ENCODE measurements around the gene ZFYVE28.

Gene ZFYVE28

DNA sequence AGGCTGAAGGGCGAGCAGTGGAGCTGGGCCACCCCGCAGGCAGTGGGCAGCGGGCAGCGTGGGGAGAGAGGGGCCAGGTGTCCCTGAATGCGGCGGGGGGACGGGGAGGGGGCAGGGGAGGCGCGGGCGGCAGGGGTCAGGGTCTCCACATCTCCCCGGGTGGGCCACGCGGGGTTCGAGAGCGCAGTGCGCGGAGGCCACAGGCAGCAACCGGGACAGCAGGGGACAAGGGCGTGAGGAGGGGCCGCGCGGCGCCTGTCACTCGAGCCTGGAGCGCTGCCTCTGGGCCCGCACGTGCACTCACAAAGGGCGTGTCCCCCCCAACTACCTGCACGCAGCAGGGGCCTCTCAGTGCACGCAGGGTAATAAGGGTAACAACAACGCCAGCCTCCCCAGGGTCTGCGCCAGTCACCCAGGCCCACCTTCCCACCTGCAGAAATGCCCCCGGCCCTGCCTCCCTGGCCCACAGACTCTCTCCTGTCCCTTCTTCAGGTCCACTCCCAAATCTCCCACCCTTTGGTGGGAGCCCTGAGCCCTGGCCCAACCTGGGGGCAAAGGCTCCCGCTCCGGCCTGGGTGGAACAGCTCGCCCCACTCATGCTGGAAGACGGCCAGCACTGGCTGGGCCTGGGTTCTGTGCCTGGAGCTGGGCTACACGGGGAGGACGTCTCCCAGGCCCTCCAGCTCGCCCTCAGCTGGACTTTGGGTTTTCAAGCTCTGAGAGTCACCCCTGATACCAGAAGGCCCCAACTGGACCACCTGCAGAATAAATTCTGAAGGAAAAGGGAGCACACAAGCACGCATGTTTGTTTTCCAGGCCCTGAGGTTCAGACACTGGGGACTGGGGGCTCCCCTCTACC, 53.2 kb downstream of the ZFYVE28 start:
- no peak for FAIRE-seq

DNA sequence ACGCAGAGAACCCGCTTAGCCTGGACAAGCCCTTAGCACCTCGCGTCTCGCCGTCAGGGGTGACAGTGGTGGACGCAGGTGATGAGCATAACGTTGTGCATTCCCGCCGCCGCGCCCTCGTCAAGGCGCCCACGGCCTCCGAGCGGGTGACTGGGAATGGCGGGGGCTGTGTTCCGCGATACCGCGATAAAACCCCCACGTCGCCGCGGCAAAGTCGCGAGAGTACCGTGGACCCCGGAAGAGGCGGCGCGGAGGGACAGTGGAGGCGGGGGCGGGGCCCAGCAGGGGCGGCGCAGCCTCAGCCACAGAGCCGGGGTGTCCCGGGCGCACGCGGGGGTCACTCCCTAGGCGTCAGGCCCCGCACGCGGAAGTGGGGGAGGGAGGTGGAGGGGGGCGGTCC, 53.8 kb downstream of the ZFYVE28 start:
- no peak for FAIRE-seq

- no peak for FAIRE-seq
Observed at GRCh38 chr4:2363951-2364653, 54.3 kb downstream of the ZFYVE28 start.

- no peak for FAIRE-seq
Observed at GRCh38 chr4:2363056-2363721, 55.3 kb downstream of the ZFYVE28 start.

- FAIRE-seq: no peak
Observed at GRCh38 chr4:2362266-2363055, 56.0 kb downstream of the ZFYVE28 start.

DNA sequence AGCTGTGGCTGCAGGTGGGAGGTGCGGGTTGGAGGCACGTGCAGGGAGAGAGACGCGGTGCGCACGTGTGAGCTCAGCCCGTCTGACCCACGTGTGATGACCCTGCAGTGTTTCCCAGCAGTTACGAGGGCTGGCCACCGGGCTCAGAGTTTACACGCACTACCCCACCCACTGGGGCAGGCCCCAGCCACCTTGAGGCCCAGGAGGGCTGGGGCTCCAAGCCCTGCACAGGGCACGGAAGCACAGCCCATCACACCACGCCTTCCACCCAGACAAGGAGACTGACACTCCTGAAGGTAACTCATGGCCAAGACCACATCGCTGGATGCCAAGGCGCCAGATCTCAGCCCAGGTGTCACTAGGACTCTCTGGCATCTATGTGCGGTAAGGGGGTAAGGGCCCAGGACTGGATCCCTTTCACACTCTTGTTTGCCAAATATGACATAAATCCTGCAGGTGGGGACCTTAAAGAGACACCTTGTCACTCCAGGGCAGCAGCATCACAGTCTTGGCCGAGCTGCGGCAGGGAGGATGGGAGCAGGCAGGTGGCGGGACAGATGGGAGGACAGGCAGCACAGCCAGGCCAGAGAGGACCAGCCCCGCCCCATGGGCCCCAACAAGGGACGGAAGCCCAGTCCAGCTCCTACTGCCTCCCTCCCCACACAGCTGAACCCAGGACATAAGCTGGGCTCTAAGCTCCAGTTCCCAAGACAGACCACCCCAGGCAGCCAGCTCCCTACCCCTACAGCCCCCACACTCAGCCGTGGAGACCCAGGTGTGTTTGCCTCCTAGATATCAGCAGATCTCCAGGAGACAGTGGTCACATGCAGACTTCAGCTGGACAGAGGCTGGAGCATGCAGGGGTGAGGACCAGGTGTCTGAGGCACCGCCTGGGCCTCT, 56.8 kb downstream of the ZFYVE28 start:
- FAIRE-seq: no peak

DNA sequence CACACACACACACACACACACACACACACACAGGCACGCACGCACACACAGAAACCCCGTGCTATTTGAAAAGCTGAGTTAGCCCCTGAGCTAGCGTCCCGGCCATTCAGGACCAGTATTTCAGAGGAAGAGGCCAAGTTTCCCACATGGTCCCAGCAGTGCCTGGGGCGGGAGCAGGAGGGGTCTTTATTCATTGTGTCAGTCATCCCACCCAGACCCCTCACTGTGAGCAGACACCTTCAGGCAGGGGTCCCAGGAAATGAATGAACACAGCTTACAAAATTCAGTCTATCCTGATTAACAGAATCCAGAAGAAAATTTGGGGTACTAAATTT, 58.1 kb downstream of the ZFYVE28 start:
- FAIRE-seq: no peak

DNA sequence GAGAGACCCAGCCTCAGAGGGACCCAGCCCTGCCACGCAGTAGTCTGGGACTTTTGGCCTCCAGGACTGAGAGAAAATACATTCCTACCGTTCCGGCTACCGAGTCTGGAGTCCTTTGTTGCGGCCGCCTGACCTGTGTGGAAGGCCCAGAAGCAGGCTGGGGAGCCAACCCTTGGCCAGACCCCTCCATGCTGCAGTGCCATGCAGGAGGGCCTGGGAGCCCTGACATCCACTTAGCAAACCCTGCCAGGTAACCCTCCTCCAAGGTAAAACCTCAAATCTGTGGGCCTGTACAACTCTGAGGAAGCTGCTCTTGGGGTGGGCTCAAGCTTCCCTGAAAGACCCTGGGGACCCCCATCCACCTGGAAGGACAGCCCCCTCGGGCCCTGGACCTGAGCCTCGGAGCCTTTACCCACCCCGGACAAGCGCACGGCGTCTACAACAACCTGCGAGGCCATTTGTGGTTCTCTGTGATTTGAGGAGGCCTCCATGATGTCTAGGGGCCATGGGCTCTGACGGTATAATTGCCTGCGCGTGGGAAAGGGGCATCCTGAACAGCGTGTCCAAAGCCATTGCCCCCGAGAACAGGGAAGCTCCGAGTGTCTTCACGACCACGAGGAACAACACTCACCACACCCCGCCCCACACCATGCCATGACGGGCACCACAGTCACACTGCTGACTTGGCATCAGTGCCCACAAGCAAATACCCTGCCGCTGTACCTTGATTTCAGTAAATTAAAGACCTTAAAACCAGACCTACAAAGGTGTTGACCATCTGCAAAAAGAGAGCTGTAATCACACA, 58.7 kb downstream of the ZFYVE28 start:
- FAIRE-seq: no peak

- FAIRE-seq: no peak
Observed at GRCh38 chr4:2357821-2358745, 60.4 kb downstream of the ZFYVE28 start.

- FAIRE-seq: no peak
Observed at GRCh38 chr4:2356123-2357069, 62.0 kb downstream of the ZFYVE28 start.

- no peak for FAIRE-seq
Observed at GRCh38 chr4:2354760-2355159, 63.7 kb downstream of the ZFYVE28 start.

- FAIRE-seq: no peak
Observed at GRCh38 chr4:2354118-2354517, 64.3 kb downstream of the ZFYVE28 start.

DNA sequence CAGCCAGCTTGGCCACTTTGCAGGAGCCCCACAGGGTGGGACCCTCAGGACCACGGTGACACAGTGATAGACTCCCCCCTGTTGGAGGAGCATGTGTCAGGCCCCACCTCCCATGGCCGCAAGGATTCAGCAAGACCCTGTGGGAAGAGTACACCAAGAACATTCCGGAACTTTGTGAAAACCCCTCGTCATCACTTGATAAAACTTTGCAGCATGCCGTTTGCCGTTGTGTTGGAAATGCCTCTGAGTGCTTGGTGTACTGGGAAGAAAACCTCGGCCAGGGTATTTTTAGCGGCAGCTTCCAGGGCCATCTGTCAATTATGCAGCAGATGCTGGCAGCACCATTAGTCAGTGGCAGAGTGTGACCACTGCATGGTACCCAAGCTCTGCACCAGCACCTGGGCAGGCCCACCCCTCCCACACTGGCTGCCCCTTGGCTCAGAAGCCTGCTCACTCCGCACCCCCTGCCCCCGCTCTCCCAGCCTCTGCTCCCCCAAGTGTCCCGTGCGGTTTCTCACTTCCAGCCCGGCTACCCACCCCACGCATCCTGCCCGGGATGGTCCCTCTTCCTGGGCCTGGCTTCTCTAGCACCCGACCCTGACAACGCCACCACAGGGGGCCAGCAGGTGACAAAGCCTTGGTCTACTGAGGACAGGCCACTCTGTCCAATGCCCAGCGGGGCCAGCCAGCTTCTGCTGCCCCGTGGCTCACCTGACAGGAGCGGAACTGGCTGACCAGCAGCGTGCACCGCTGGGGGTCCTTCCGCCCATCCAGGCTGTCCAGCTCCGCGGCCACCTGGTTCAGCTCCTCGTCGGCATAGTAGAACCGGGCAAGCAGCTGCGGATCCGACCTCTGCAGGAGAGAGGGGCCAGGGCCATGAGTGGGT, 65.0 kb downstream of the ZFYVE28 start:
- FAIRE-seq: no peak

DNA sequence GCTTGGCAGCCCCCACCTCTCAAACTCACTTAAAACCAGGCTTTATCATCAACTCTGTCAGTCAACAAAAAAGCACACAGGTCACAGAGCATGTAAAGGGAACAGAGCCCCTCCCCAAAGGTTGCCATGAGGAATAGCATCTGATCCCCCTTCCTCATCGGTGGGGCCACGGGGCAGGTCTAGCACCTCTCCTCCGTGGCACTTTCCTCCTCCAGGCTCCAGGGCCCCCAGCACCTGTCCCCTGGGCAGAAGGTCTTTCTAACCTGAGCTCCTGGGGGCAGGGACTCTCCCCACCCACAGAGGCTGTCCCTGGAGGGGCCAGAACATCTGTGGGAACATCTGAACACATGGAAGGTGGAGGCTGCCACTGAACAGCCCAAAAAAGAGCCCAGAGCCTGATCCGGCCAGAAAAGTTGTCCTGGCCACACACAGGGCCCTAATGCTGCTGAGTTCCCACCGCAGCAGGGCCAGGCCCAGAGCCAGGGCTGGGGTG, 65.7 kb downstream of the ZFYVE28 start:
- no peak for FAIRE-seq

DNA sequence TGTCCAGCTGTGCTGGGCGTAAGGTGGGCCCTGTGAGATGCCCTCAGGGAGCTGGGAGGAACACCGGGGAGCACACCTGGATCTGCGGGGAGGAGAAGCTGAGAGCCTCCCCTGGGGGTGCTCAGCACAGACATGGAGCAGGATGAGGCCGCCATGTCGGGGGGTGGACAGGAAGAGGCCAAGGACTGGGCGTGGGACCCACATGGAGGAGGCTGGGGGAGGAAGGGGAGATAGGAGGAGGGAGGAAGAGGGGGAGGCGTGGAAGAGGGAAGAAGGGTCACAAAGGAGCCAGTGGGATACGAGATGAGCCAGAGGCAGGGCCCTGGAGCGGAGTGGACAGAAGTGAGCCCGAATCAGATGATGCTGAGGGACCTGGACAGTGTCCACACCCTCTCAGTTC, 66.3 kb downstream of the ZFYVE28 start:
- FAIRE-seq: no peak

DNA sequence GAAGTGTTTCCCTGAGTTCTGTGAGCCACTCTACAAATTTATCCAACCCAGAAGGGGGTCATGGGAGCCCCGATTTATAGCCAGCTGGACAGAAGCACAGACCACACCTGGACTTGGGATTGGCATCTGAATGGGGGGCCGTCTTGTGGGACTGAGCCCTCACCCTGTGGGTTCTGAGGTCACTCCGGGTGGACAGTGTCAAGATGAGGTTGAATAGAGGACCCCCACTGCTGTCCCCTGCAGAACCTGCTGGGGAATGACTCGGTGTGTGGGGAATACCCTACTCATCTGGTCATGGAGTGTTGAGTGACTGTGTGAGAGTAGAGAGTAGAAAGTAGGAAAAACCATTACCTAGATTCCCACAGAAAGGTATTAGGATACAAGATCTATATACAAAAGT, 67.5 kb downstream of the ZFYVE28 start:
- FAIRE-seq: no peak

DNA sequence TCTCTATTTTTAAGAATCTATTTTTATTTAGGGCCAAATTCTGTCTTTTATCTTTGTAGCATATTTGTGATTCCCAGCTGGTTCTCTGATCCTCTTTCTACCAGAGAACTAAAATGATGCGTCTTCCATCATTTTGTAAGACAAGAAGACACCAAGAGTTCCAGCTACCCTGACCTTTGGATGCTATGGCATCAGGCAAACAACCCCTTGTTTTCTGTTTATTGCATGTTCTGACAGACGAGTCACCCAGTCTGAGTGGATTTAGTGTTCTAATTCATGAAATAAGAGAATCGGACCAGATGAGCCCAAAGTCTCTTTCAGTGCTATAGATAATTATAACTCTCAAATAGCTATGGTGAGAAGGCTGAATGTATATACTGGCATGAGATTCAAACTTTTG, 69.7 kb downstream of the ZFYVE28 start:
- no peak for FAIRE-seq

GRCh38 chr4:2347190-2347589, 71.3 kb downstream of the ZFYVE28 start:
- FAIRE-seq: no peak
